Memory B cell (primary cell): ENCODE measurements around the gene MIPEP.

Source experiments
- ATAC-seq: fragments of 150-1000 bp; cut with Tn5 transposase; 2 replicates; pipeline ENCODE4 v1.10.0; 2021; ENCODE audit warnings: low read depth, mild to moderate bottlenecking, moderate library complexity
- DNase-seq, 2 donors: peaks; one replicate each; pipeline ENCODE4 v3.0.0; 2022; ENCODE audit warnings: low spot score in 2 of 2
- H3K27ac Mint-ChIP-seq: one replicate; pipeline ENCODE4 v1.8.0; 2022; ENCODE audit warnings: mild to moderate bottlenecking, moderate library complexity, mixed read lengths
- H3K27me3 Mint-ChIP-seq: one replicate; pipeline ENCODE4 v1.8.0; 2022; ENCODE audit warnings: mixed read lengths
- H3K36me3 Mint-ChIP-seq: one replicate; pipeline ENCODE4 v1.8.0; 2022; ENCODE audit warnings: mild to moderate bottlenecking, mixed read lengths
- H3K4me1 Mint-ChIP-seq: one replicate; pipeline ENCODE4 v1.8.0; 2022; ENCODE audit warnings: mixed read lengths
- H3K4me3 Mint-ChIP-seq: one replicate; pipeline ENCODE4 v1.8.0; 2022; ENCODE audit warnings: mild to moderate bottlenecking, moderate library complexity, mixed read lengths
- H3K9me3 Mint-ChIP-seq: one replicate; pipeline ENCODE4 v1.8.0; 2022; ENCODE audit warnings: mixed read lengths

MIPEP gene

GRCh38 chr13:23876265-23876664 is 12.9 kb downstream of the MIPEP start:
- no peaks in the 10 kb centered on the region for H3K4me1 Mint-ChIP-seq
- ATAC-seq (no peak), DNase-seq (no peak)
- no peak overlapping the region for H3K27ac Mint-ChIP-seq
- H3K4me3 Mint-ChIP-seq, result no peak overlapping the region
- no peaks in the 10 kb centered on the region for H3K27me3 Mint-ChIP-seq
- no peaks in the 10 kb centered on the region for H3K9me3 Mint-ChIP-seq
- peaks cover 12% of the 10 kb centered on the region for H3K36me3 Mint-ChIP-seq

GRCh38 chr13:23871616-23872220 is 17.5 kb downstream of the MIPEP start:
- Mint-ChIP-seq H3K4me1 (peaks cover 4% of the 10 kb centered on the region), H3K27ac (no peak overlapping the region), H3K9me3 (no peaks in the 10 kb centered on the region), H3K36me3 (peaks cover 10% of the 10 kb centered on the region), H3K4me3 (no peak overlapping the region), H3K27me3 (no peaks in the 10 kb centered on the region)
- ATAC-seq (no peak), DNase-seq (no peak)

DNA sequence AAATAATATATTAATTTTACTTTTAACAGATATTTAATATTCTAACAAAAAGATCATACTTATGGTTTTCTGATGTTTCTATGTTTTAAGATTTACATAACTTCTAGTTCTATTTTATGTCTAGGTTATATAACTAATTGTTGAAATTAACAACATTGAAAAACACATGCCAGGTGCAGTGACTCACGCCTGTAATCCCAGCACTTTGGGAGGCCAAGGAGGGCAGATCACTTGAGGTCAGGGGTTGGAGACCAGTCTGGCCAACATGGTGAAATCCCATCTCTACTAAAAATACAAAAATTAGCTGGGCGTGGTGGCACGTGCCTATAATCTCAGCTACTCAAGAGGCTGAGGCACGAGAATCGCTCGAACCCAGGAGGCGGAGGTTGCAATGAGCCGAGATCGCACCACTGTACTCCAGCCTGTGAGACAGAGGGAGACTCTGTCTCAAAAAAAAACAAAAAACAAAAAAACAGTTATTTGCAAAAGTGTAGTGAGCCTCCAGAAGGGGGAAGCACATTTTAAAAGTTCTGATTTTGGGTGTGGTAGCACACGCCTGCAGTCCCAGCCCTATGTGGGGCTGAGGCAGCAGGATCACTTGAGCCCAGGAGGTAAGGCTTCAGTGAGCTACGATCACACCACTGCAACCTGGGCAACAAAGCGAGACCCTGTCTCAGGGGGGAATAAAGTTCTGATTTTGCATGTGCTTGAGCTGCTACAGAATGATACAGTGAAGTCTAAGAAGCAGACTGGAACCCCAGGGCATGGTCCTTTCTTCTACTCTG is 18.7 kb downstream of the MIPEP start:
- peak; percentile 81 for ATAC-seq
- H3K4me3 Mint-ChIP-seq, result no peak overlapping the region

GRCh38 chr13:23868521-23868920 is 20.7 kb downstream of the MIPEP start:
- Mint-ChIP-seq H3K27me3 (no peaks in the 10 kb centered on the region), H3K4me3 (no peak overlapping the region), H3K9me3 (no peaks in the 10 kb centered on the region), H3K4me1 (peaks cover 8% of the 10 kb centered on the region), H3K36me3 (peaks cover 7% of the 10 kb centered on the region), H3K27ac (no peak overlapping the region)
- no peak for DNase-seq
- no peak for ATAC-seq

More for the DNA sequence above, 18.7 kb downstream of the MIPEP start:
- no peak overlapping the region for H3K27ac Mint-ChIP-seq
- peaks cover 8% of the 10 kb centered on the region for H3K4me1 Mint-ChIP-seq
- H3K36me3 Mint-ChIP-seq, result peaks cover 7% of the 10 kb centered on the region
- no peaks in the 10 kb centered on the region for H3K27me3 Mint-ChIP-seq
- no peaks in the 10 kb centered on the region for H3K9me3 Mint-ChIP-seq
- DNase-seq, result no peak

DNA sequence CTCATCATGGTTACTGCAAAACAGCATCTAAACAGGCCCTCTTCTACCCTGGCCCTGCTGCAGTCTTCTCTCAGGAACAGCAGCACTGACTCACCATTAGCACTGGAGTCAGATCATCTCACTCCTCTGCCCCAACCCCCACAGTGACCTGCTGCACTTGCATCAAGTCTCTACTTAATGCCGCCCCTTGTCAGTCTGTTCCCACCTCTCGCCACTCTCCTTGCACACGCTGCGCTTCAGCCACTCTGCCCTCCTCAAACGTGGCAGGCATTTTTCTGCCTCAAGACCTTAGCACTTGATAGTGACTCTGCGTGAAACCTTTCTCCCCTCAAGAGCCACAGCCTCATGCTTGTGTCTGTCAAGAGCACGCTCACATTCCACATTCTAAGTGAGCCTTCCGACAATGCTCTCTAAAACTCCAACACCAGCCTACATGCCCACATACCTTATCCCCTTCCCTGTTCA is 22.1 kb downstream of the MIPEP start:
- no peak overlapping the region for H3K4me3 Mint-ChIP-seq
- ATAC-seq, result no peak
- no peaks in the 10 kb centered on the region for H3K27me3 Mint-ChIP-seq
- no peak overlapping the region for H3K27ac Mint-ChIP-seq
- no peak for DNase-seq
- no peaks in the 10 kb centered on the region for H3K9me3 Mint-ChIP-seq
- H3K36me3 Mint-ChIP-seq, result peaks cover 4% of the 10 kb centered on the region
- peaks cover 8% of the 10 kb centered on the region for H3K4me1 Mint-ChIP-seq

GRCh38 chr13:23866420-23867026 is 22.7 kb downstream of the MIPEP start:
- Mint-ChIP-seq H3K4me1 (peaks cover 8% of the 10 kb centered on the region), H3K27ac (no peak overlapping the region)

GRCh38 chr13:23865906-23866305 is 23.3 kb downstream of the MIPEP start:
- no peaks in the 10 kb centered on the region for H3K9me3 Mint-ChIP-seq
- ATAC-seq (peak; percentile 44), DNase-seq (no peak)
- peaks cover 6% of the 10 kb centered on the region for H3K36me3 Mint-ChIP-seq
- H3K4me1 Mint-ChIP-seq, result peaks cover 6% of the 10 kb centered on the region
- no peak overlapping the region for H3K4me3 Mint-ChIP-seq
- H3K27me3 Mint-ChIP-seq, result no peaks in the 10 kb centered on the region
- no peak overlapping the region for H3K27ac Mint-ChIP-seq

More at GRCh38 chr13:23866420-23867026, 22.7 kb downstream of the MIPEP start:
- DNase-seq (no peak), ATAC-seq (no peak)
- H3K27me3 Mint-ChIP-seq, result no peaks in the 10 kb centered on the region
- no peak overlapping the region for H3K4me3 Mint-ChIP-seq
- peaks cover 5% of the 10 kb centered on the region for H3K36me3 Mint-ChIP-seq
- H3K9me3 Mint-ChIP-seq, result no peaks in the 10 kb centered on the region

DNA sequence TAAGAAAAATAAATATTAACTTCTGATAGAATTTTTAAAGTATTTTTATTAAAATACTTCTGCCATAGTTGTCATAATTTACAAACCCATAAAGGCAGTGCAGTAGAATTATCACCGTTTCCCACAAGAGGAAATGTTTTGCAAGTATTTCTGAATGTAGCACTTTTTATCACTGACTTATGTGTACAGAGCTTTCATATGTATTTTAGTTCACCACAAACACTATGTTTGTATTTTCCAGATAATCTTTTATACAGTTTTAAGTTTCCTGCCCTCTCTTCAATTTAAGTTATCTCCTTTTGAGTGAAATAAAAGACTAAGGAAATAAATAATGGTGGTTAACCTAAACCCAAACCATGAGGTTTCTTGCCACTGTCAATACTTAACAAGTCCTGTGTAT is 24.2 kb downstream of the MIPEP start:
- H3K27ac Mint-ChIP-seq, result no peak overlapping the region
- no peaks in the 10 kb centered on the region for H3K27me3 Mint-ChIP-seq
- H3K4me3 Mint-ChIP-seq, result no peak overlapping the region
- H3K4me1 Mint-ChIP-seq, result peaks cover 4% of the 10 kb centered on the region
- ATAC-seq, result no peak
- no peaks in the 10 kb centered on the region for H3K9me3 Mint-ChIP-seq
- no peak for DNase-seq
- peaks cover 12% of the 10 kb centered on the region for H3K36me3 Mint-ChIP-seq

- no peaks in the 10 kb centered on the region for H3K9me3 Mint-ChIP-seq
- H3K4me3 Mint-ChIP-seq, result no peak overlapping the region
- peaks cover 5% of the 10 kb centered on the region for H3K4me1 Mint-ChIP-seq
- no peak overlapping the region for H3K27ac Mint-ChIP-seq
- ATAC-seq (no peak), DNase-seq (no peak)
- peaks cover 11% of the 10 kb centered on the region for H3K36me3 Mint-ChIP-seq
- H3K27me3 Mint-ChIP-seq, result no peaks in the 10 kb centered on the region
Measured at GRCh38 chr13:23861310-23861709, 27.9 kb downstream of the MIPEP start.

GRCh38 chr13:23859904-23860303 is 29.3 kb downstream of the MIPEP start:
- no peak for ATAC-seq
- peaks cover 7% of the 10 kb centered on the region for H3K4me1 Mint-ChIP-seq
- no peak overlapping the region for H3K27ac Mint-ChIP-seq
- DNase-seq, result no peak
- H3K36me3 Mint-ChIP-seq, result peaks cover 18% of the 10 kb centered on the region
- H3K27me3 Mint-ChIP-seq, result no peaks in the 10 kb centered on the region
- no peak overlapping the region for H3K4me3 Mint-ChIP-seq
- H3K9me3 Mint-ChIP-seq, result no peaks in the 10 kb centered on the region

- H3K36me3 Mint-ChIP-seq, result peaks cover 18% of the 10 kb centered on the region
- ATAC-seq (no peak), DNase-seq (no peak)
- peaks cover 7% of the 10 kb centered on the region for H3K4me1 Mint-ChIP-seq
- H3K27me3 Mint-ChIP-seq, result no peaks in the 10 kb centered on the region
- no peaks in the 10 kb centered on the region for H3K9me3 Mint-ChIP-seq
- no peak overlapping the region for H3K4me3 Mint-ChIP-seq
- H3K27ac Mint-ChIP-seq, result no peak overlapping the region
Measured at GRCh38 chr13:23859455-23859854, 29.7 kb downstream of the MIPEP start.

DNA sequence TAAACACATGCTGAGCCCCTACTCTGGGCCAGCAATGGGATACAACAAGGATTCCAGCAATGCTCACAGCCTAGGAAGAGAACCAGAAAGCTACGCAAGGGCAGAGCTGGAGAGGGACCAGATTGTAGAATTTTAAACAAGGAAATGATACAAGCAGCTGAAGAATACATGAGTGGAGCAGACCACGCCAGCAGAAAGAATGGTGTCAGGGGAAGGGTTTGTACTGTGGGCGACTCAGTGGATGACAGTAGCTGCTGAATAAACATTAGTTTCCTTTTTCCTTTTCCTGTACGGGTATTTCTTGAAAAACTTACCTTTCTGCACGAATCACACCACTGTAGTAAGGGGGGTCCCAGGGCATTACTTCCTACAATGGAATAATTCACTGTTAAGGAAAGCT is 30.7 kb downstream of the MIPEP start:
- Mint-ChIP-seq H3K27me3 (no peaks in the 10 kb centered on the region), H3K27ac (no peak overlapping the region), H3K4me3 (no peak overlapping the region), H3K4me1 (peaks cover 7% of the 10 kb centered on the region), H3K36me3 (peaks cover 21% of the 10 kb centered on the region), H3K9me3 (no peaks in the 10 kb centered on the region)
- ATAC-seq (no peak), DNase-seq (no peak)

DNA sequence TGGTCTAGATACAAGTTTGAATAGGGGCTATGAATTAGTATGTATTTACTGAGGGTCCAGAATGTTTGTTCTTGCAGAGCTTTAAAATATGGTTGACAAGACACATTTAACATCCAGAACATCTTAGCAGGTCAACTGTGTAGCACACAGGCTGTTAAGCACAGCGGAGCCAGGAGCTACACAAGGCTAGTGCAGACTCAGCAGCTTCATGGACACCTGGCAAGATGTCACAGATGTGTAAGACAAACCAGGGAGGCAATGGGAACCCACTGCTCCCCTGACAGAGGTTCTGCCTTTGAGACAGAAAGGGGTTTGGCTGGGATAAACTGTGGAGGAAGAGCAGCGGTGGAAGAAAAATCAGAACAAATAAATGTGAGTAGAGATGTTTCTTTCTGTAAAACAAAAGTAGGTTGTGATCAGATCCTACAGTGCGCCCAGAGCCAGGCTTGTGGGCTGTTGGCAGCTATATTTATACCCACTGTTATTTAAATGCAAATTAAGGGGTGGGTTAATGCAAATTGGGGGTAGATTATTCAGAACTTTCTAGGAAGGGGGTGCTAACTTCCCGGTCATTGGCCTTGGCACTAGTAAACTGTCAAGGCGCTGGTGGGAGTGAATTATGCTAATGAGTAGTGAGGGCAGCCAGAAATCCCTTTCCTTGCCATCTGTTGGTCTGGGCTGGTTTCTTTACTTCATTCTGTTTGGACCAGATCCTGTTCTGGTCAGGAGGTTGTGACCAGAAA is 33.0 kb downstream of the MIPEP start:
- Mint-ChIP-seq H3K9me3 (no peaks in the 10 kb centered on the region), H3K27me3 (no peaks in the 10 kb centered on the region), H3K4me1 (peaks cover 7% of the 10 kb centered on the region), H3K36me3 (peaks cover 25% of the 10 kb centered on the region), H3K4me3 (no peak overlapping the region), H3K27ac (no peak overlapping the region)
- ATAC-seq, result no peak
- no peak for DNase-seq

DNA sequence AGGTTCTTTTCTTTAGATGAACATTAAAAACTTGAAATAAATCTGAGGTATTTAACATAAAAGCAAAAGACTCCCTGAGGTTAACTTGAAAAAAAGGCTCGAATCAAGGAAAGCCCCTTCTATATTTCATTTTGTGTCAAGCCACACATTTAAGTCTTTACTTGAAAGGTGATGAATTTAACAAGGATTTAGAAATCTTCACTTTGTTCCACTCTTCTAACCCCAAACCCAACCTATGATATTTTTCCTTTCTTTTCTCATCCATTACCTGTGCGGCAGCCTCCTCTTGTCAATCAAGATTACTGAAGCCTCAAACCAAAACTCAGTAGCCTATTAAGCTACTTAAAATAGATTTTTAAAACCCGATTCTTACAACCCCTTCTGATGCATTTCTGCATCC is 33.8 kb downstream of the MIPEP start:
- DNase-seq (no peak), ATAC-seq (no peak)
- H3K27me3 Mint-ChIP-seq, result no peaks in the 10 kb centered on the region
- peaks cover 10% of the 10 kb centered on the region for H3K4me1 Mint-ChIP-seq
- no peak overlapping the region for H3K4me3 Mint-ChIP-seq
- H3K27ac Mint-ChIP-seq, result no peak overlapping the region
- no peaks in the 10 kb centered on the region for H3K9me3 Mint-ChIP-seq
- H3K36me3 Mint-ChIP-seq, result peaks cover 26% of the 10 kb centered on the region
